PFSK-1 (cell line): ENCODE measurements around the gene LMAN2.

Source experiments
- POLR2AphosphoS5 ChIP-seq: IDR thresholded peaks from 2 replicates; pipeline ENCODE4 v1.6.1; 2012; ENCODE audit warnings: low read depth, mild to moderate bottlenecking, control low read depth, low read length, moderate library complexity
- TAF1 ChIP-seq: IDR thresholded peaks from 2 replicates; pipeline ENCODE4 v1.6.1; 2012; ENCODE audit warnings: low read length, control low read depth, borderline replicate concordance; ENCODE audit not compliant: insufficient read depth

- no peak for TF ChIP-seq TAF1
- TF ChIP-seq POLR2AphosphoS5, result no peak
Measured at GRCh38 chr5:177288191-177288590, 63.3 kb downstream of the LMAN2 start.
